Measurements from ENCODE around the gene BPHL.
"Not testable (repeated sequence)": the region's sequence is repeated elsewhere in the genome, so short reads cannot be mapped to it uniquely, and the experiment has no call there.

BPHL gene

DNA sequence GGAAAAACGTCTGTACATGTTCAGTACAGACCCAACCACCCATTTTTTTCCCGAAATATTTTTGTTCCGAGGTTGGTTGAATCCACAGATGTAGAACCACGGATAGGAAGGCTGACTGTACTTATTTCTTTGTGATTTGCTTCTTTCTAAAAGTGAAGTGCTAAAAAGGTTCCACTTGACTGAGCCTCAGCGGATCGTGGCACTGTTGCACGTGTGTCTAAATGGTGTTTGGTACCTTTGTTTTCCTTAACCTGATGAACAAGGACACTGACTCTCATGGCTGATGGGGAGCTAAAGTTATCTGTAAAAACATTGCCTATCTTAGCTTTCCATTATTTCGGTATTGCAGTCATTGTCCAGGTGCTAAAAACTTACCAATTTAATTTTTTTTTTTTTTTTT lies 6.2 kb downstream of the BPHL start:
- Histone ChIP-seq H3K9ac (ENCODE audit: low read length) (no peak overlapping the region), H3K36me3 (ENCODE audit: insufficient read depth, low read length) (peaks cover 9% of the 10 kb centered on the region), H3K4me3 (ENCODE audit: low read depth in 1 of 2, low read length in 2 of 2) (no peak overlapping the region), H3K27ac (ENCODE audit: low read depth, low read length) (no peak overlapping the region), H3K9me3 (ENCODE audit: low read length) (no peaks in the 10 kb centered on the region), H3K27me3 (ENCODE audit: control insufficient read depth in 1 of 2, insufficient read depth in 2 of 2, low read length in 2 of 2) (no peaks in the 10 kb centered on the region), H3K4me1 (ENCODE audit: insufficient read depth, low read length) (peaks cover under 1% of the 10 kb centered on the region)

DNA sequence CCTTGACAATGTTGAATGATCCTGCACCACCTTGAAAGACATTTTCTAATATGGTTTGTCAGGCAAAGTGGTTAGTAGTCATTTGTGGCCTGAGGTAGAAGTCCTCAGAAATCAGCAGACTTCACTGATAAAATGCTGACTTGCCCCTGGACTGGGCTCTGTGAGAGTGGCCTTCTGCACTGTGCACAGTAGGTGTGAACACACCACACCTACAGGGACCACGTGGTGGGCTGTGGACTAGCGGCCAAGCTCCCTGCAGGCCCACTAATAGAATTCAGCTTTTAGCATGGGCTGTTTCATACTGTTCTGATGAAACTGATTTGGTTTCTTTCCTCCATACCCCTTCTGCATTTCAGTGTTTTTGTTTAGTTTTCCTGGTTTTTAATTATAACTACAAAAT lies 7.3 kb downstream of the BPHL start:
- Histone ChIP-seq H3K27me3 (ENCODE audit: control insufficient read depth in 1 of 2, insufficient read depth in 2 of 2, low read length in 2 of 2) (no peaks in the 10 kb centered on the region), H3K4me1 (ENCODE audit: insufficient read depth, low read length) (no peaks in the 10 kb centered on the region), H3K9me3 (ENCODE audit: low read length) (no peaks in the 10 kb centered on the region), H3K9ac (ENCODE audit: low read length) (no peak overlapping the region), H3K4me3 (ENCODE audit: low read depth in 1 of 2, low read length in 2 of 2) (no peak overlapping the region), H3K27ac (ENCODE audit: low read depth, low read length) (no peak overlapping the region), H3K36me3 (ENCODE audit: insufficient read depth, low read length) (peaks cover 16% of the 10 kb centered on the region)

DNA sequence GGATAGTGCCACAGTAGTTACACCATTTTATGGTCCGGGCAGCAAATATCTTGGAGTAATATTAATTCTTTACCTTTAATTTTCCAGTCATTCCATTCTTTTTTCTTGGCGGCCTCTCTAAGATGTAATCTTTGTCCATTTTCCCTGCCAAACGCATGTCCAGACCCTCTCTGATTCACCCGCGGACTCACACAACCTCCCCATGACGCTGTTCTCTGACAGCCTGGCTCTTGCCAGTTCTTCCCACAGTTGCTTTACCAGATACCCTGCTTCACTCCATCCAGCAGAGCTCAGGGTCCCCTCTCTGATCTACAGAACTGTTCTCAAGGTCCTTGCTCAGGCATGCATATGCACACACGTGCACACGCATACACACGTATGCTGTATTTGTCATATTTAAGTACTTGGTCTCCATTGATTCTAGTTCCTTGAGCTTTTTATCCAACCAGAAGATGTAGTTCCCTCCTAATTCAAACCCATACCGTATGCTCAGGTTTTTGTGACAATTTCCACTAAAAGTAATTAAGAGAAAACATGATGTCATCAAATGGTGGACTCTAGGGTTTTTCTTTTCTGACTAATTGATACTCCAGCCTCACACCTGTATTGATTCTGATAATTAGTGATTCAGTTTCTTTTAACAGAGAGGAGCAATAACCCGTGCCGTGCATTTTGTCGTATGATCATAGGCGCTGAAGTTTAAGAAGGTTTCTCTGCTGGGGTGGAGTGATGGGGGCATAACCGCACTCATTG lies 10.0 kb downstream of the BPHL start:
- no peak overlapping the region for H3K27ac ChIP-seq (ENCODE audit: low read depth, low read length)
- H3K4me3 ChIP-seq (ENCODE audit: low read depth in 1 of 2, low read length in 2 of 2) = no peak overlapping the region
- H3K27me3 ChIP-seq (ENCODE audit: control insufficient read depth in 1 of 2, insufficient read depth in 2 of 2, low read length in 2 of 2) = no peaks in the 10 kb centered on the region
- no peak overlapping the region for H3K9ac ChIP-seq (ENCODE audit: low read length)
- no peaks in the 10 kb centered on the region for H3K4me1 ChIP-seq (ENCODE audit: insufficient read depth, low read length)
- H3K36me3 ChIP-seq (ENCODE audit: insufficient read depth, low read length) = peaks cover 20% of the 10 kb centered on the region
- no peaks in the 10 kb centered on the region for H3K9me3 ChIP-seq (ENCODE audit: low read length)

DNA sequence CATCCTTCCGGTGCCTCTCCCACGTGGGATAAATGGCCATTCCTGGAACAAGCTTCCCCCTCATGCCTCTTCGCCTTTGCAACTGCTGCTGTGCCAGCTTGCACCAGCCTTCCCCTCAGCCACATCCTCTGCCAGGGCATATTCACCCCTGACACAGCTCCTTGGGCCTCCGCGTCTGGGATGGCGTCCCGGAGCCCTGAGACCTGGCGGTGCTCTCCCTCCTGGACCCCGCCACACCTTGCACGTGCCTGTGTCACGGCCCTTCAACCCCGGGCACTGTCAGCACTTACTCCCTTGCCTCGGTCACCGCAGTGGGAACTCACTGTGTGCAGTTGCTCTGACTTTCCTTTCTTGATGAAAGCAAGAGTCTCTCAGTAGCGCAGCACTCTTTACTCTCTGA lies 13.2 kb downstream of the BPHL start:
- Histone ChIP-seq H3K27ac (ENCODE audit: low read depth, low read length) (no peak overlapping the region), H3K4me1 (ENCODE audit: insufficient read depth, low read length) (no peaks in the 10 kb centered on the region), H3K9me3 (ENCODE audit: low read length) (no peaks in the 10 kb centered on the region), H3K9ac (ENCODE audit: low read length) (no peak overlapping the region), H3K36me3 (ENCODE audit: insufficient read depth, low read length) (peaks cover 31% of the 10 kb centered on the region), H3K4me3 (ENCODE audit: low read depth in 1 of 2, low read length in 2 of 2) (no peak overlapping the region), H3K27me3 (ENCODE audit: control insufficient read depth in 1 of 2, insufficient read depth in 2 of 2, low read length in 2 of 2) (no peaks in the 10 kb centered on the region)

DNA sequence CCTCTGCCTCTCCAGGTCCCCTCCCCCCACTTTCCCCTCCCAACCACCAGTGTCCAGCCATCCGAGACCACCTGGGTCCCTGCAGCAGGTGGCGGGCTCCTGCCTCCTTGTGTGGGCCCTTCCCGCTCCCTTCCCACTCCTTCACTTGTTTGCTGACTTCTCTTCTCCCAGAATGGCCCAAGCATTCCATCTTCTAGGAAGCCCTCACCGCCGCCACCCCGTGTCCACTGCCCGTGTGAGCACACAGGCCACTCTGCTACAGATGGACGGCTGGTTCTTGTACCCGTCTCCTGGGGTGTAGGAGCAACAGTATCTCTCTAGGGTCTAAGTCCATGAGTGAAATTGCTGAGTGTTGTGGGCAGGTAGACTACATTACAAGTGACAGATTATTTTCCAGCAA lies 15.0 kb downstream of the BPHL start:
- Histone ChIP-seq H3K4me1 (ENCODE audit: insufficient read depth, low read length) (no peaks in the 10 kb centered on the region), H3K36me3 (ENCODE audit: insufficient read depth, low read length) (peaks cover 41% of the 10 kb centered on the region), H3K4me3 (ENCODE audit: low read depth in 1 of 2, low read length in 2 of 2) (no peak overlapping the region), H3K9me3 (ENCODE audit: low read length) (no peaks in the 10 kb centered on the region), H3K27ac (ENCODE audit: low read depth, low read length) (no peak overlapping the region), H3K27me3 (ENCODE audit: control insufficient read depth in 1 of 2, insufficient read depth in 2 of 2, low read length in 2 of 2) (no peaks in the 10 kb centered on the region), H3K9ac (ENCODE audit: low read length) (no peak overlapping the region)

DNA sequence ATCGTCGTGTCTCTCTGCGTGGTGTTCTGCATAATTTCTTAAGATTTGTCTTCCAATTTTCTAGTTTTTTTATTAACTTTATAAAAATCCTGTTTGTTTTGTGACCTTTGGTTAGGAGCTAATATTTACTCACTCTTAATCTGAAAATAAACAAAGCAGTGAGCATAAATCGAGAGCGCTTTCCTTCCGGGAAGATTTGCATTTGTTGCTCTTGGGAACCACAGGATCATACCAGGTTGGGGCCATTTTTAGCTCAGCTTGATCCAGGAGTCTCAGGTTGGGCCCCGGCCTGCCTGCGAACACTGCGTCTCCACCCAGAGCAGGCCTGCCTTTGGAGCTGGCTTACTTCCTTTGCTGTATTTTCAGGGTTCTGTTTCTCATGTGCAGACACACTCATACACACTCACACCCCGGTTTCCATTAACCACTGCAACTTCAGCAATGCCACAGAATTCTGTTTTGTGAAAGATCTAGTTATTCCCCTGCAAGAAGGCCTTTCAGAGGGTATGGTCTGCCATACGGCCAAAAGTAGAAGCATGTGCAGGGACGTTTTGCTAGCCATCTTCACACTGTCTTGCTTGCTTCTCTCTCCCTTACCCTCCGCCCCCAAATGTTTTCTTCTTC lies 17.3 kb downstream of the BPHL start:
- H3K4me3 ChIP-seq (ENCODE audit: low read depth in 1 of 2, low read length in 2 of 2) = no peak overlapping the region
- no peak overlapping the region for H3K9ac ChIP-seq (ENCODE audit: low read length)
- H3K27ac ChIP-seq (ENCODE audit: low read depth, low read length) = no peak overlapping the region
- no peaks in the 10 kb centered on the region for H3K27me3 ChIP-seq (ENCODE audit: control insufficient read depth in 1 of 2, insufficient read depth in 2 of 2, low read length in 2 of 2)
- H3K4me1 ChIP-seq (ENCODE audit: insufficient read depth, low read length) = peaks cover 10% of the 10 kb centered on the region
- no peaks in the 10 kb centered on the region for H3K9me3 ChIP-seq (ENCODE audit: low read length)
- H3K36me3 ChIP-seq (ENCODE audit: insufficient read depth, low read length) = peaks cover 34% of the 10 kb centered on the region

DNA sequence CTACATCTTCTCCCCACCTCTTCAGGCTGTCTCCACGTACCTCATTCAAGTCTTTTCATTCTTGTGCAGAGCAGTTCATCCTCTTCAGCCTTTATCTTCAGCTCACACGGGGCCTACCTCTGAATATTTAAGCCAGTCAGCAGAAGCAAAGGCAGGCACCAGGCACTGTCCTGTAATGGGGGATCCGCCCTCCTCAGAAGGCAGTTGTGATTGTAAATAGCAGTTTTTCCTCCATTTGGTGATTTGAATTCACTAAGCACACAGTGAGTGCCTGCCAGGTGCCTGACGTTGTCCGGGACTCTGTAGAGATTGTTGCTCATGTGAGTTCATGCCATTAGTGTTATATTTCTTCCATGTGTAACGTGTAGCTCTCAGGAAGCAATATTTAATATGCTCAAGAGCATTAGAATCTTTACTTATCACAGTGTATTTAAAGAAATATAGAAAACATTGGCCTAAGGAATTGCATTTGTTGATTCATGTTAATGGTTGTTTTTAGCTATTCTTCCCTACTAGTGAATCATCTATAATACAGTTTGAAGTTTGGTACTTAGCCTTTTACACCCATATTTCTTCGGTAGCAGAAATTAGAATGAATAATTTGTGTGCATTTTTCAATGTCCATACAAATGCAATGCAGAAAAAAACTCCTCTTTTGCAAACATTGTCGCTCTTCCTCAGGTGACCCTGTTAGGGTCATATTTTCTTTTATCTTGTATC lies 17.9 kb downstream of the BPHL start:
- H3K9me3 ChIP-seq (ENCODE audit: low read length) = no peaks in the 10 kb centered on the region
- no peak overlapping the region for H3K9ac ChIP-seq (ENCODE audit: low read length)
- peaks cover 10% of the 10 kb centered on the region for H3K4me1 ChIP-seq (ENCODE audit: insufficient read depth, low read length)
- no peaks in the 10 kb centered on the region for H3K27me3 ChIP-seq (ENCODE audit: control insufficient read depth in 1 of 2, insufficient read depth in 2 of 2, low read length in 2 of 2)
- H3K4me3 ChIP-seq (ENCODE audit: low read depth in 1 of 2, low read length in 2 of 2) = no peak overlapping the region
- peaks cover 36% of the 10 kb centered on the region for H3K36me3 ChIP-seq (ENCODE audit: insufficient read depth, low read length)
- no peak overlapping the region for H3K27ac ChIP-seq (ENCODE audit: low read depth, low read length)

DNA sequence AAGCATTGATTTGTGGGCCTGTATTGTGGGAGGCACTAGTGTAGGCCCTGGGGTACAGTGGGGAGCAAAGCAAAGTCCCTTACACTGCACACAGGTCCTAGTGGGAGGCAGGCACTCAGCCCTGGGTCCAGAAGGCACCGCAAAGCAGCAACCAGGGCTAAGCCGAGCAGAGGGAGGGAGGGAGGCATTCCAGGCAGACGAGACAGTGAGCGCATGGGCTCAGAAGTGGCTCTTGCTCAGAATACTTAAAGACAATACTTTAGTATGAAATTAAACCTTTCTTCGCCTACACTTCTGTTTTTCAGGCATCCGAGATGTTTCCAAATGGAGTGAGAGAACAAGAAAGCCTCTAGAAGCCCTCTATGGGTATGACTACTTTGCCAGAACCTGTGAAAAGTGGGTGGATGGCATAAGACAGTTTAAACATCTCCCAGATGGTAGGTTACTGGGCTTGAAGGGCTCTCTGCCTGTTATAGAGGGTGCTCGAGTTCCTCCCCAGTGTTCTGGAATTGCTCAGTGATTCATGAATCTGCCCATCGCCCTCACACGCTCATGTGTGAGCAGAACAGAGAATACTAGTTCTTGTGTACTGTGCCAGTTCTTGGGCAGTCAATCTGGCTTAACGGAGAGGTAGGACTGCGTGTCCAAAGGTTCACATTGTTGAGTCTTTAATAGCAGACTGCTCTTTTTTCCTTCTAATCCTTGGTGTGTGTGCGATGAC lies 18.7 kb downstream of the BPHL start:
- peaks cover 10% of the 10 kb centered on the region for H3K4me1 ChIP-seq (ENCODE audit: insufficient read depth, low read length)
- H3K27me3 ChIP-seq (ENCODE audit: control insufficient read depth in 1 of 2, insufficient read depth in 2 of 2, low read length in 2 of 2) = no peaks in the 10 kb centered on the region
- no peak overlapping the region for H3K9ac ChIP-seq (ENCODE audit: low read length)
- no peak overlapping the region for H3K4me3 ChIP-seq (ENCODE audit: low read depth in 1 of 2, low read length in 2 of 2)
- no peaks in the 10 kb centered on the region for H3K9me3 ChIP-seq (ENCODE audit: low read length)
- H3K36me3 ChIP-seq (ENCODE audit: insufficient read depth, low read length) = peaks cover 36% of the 10 kb centered on the region
- no peak overlapping the region for H3K27ac ChIP-seq (ENCODE audit: low read depth, low read length)

DNA sequence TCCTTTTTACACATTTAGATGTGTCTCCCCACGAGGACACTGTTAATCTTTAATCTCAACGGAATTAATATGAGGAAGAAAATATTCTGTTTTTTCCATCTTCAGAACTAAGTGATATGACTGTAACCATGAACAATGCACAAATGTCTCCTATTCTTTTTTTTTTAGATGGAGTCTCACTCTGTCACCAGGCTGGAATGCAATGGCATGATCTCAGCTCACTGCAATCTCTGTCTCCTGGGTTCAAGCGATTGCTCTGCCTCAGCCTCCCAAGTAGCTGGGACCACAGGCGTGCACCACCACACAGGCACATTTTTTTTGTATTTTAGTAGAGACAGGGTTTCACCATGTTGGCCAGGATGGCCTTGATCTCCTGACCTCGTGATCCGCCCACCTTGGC lies 19.4 kb downstream of the BPHL start:
- H3K27me3 ChIP-seq (ENCODE audit: control insufficient read depth in 1 of 2, insufficient read depth in 2 of 2, low read length in 2 of 2); H3K4me3 ChIP-seq (ENCODE audit: low read depth in 1 of 2, low read length in 2 of 2); H3K9ac ChIP-seq (ENCODE audit: low read length); H3K27ac ChIP-seq (ENCODE audit: low read depth, low read length); H3K9me3 ChIP-seq (ENCODE audit: low read length): not testable (repeated sequence)
- Histone ChIP-seq H3K36me3 (ENCODE audit: insufficient read depth, low read length) (peaks cover 40% of the 10 kb centered on the region), H3K4me1 (ENCODE audit: insufficient read depth, low read length) (peaks cover 10% of the 10 kb centered on the region)

DNA sequence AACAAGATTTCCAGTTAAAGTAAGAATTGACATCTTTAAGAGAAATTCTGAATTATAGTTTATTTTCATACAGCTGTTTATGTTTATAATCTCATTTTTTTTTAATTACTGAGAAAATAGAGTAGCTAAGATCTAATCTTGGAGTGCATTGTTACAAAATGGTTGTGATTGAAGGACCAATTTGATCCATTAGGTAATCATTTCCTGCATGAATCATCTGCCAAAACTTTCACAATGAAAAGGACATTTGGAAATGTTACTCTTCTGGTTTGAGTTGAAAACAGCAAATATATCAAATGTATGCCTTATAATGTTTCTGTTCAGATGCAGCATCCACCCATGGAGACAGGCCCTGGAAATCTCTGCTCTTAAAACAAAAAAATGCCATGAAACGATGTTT lies 19.8 kb downstream of the BPHL start:
- H3K36me3 ChIP-seq (ENCODE audit: insufficient read depth, low read length) = peaks cover 44% of the 10 kb centered on the region
- H3K27ac ChIP-seq (ENCODE audit: low read depth, low read length) = no peak overlapping the region
- no peaks in the 10 kb centered on the region for H3K27me3 ChIP-seq (ENCODE audit: control insufficient read depth in 1 of 2, insufficient read depth in 2 of 2, low read length in 2 of 2)
- no peaks in the 10 kb centered on the region for H3K9me3 ChIP-seq (ENCODE audit: low read length)
- no peak overlapping the region for H3K9ac ChIP-seq (ENCODE audit: low read length)
- H3K4me3 ChIP-seq (ENCODE audit: low read depth in 1 of 2, low read length in 2 of 2) = no peak overlapping the region
- peaks cover 10% of the 10 kb centered on the region for H3K4me1 ChIP-seq (ENCODE audit: insufficient read depth, low read length)

DNA sequence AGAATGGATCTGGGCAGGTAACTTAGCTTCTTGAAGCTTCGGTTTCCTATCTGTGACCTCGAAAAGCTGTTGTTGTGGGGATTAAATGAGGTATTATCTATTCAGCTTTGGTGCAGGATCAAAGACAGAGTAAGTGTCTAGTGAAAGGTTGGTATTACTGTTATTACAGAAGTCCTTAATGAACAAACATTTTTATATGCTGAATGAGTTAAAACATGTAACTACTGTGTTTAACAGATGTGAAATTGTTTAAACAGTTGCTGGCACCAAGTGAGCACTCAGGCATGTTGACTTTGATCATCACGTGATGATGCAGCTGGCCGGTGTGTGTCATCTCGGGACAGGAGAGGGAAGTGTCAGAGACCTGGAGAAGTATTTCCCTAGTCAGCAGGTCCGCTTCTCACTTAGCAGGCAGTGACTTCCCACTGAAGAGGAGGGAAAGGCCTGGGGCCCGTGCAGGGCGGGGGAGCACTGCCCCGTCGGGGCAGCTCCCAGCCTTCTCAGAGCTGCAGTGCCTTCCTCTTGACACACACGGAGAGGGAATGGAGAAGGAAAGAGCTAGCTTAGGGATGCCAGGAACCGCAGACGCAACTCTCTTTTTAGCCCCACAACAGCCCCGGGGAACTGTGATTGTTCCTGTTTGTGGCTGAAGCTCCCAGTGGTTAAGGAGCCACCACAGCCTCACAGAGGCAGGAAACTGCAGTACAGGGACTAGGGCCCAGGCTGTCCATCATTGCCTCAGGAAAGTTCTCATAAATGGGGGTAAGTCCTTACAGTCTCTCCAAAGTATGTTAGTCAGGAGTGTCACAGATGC lies 20.8 kb downstream of the BPHL start:
- Histone ChIP-seq H3K36me3 (ENCODE audit: insufficient read depth, low read length) (peaks cover 50% of the 10 kb centered on the region), H3K9ac (ENCODE audit: low read length) (no peak overlapping the region), H3K27ac (ENCODE audit: low read depth, low read length) (no peak overlapping the region), H3K4me3 (ENCODE audit: low read depth in 1 of 2, low read length in 2 of 2) (no peak overlapping the region), H3K4me1 (ENCODE audit: insufficient read depth, low read length) (peaks cover 10% of the 10 kb centered on the region), H3K27me3 (ENCODE audit: control insufficient read depth in 1 of 2, insufficient read depth in 2 of 2, low read length in 2 of 2) (no peaks in the 10 kb centered on the region), H3K9me3 (ENCODE audit: low read length) (no peaks in the 10 kb centered on the region)

All from muscle layer of colon (tissue), 2 donors.